H9 (cell line): ENCODE measurements around the gene SOCS1. TPM values are rescaled to one million over a fixed set of nuclear protein-coding genes. Genes with fewer than 3 reads are reported as not detected.

Experiments
- DNase-seq: peaks from one replicate; pipeline ENCODE4 v3.0.0-alpha.2; 2017
- H2AFZ ChIP-seq: one replicate; pipeline ENCODE4 v1.6.1; 2013; ENCODE audit warnings: mild to moderate bottlenecking, low read length, control low read depth, moderate library complexity
- H2AK5ac ChIP-seq: 2 replicates; pipeline ENCODE4 v1.6.1; 2013; ENCODE audit warnings: low read length, control low read depth, mixed read lengths; ENCODE audit not compliant: insufficient read length
- H2BK120ac ChIP-seq: one replicate; pipeline ENCODE4 v1.6.1; 2013; ENCODE audit warnings: low read depth, mild to moderate bottlenecking, low read length, control low read depth, inconsistent platforms; ENCODE audit not compliant: poor library complexity, severe bottlenecking
- H2BK12ac ChIP-seq: 2 replicates; pipeline ENCODE4 v1.6.1; 2013; ENCODE audit warnings: low read length, control low read depth, mixed read lengths, low read depth; ENCODE audit not compliant: insufficient read length
- H2BK15ac ChIP-seq: 2 replicates; pipeline ENCODE4 v1.6.1; 2013; ENCODE audit warnings: low read depth, low read length, control low read depth
- H2BK20ac ChIP-seq: one replicate; pipeline ENCODE4 v1.6.1; 2013; ENCODE audit warnings: low read depth, mild to moderate bottlenecking, low read length, control low read depth, inconsistent platforms; ENCODE audit not compliant: poor library complexity, severe bottlenecking
- H2BK5ac ChIP-seq: 2 replicates; pipeline ENCODE4 v1.6.1; 2013; ENCODE audit warnings: low read length, control low read depth, mixed read lengths; ENCODE audit not compliant: insufficient read length
- H3K14ac ChIP-seq: 2 replicates; pipeline ENCODE4 v1.6.1; 2013; ENCODE audit warnings: low read length, control low read depth; ENCODE audit not compliant: insufficient read depth
- H3K18ac ChIP-seq: 2 replicates; pipeline ENCODE4 v1.6.1; 2013; ENCODE audit warnings: low read depth, mild to moderate bottlenecking, mixed read lengths, low read length, control low read depth; ENCODE audit not compliant: insufficient read length
- H3K23ac ChIP-seq: 2 replicates; pipeline ENCODE4 v1.6.1; 2013; ENCODE audit warnings: low read length, control low read depth, mixed read lengths, low read depth; ENCODE audit not compliant: insufficient read length
- H3K23me2 ChIP-seq: 2 replicates; pipeline ENCODE4 v1.6.1; 2013; ENCODE audit warnings: low read depth, mild to moderate bottlenecking, mixed read lengths, low read length, control low read depth; ENCODE audit not compliant: insufficient read length, poor library complexity, severe bottlenecking
- H3K27ac ChIP-seq: 2 replicates; pipeline ENCODE4 v1.5.1; 2013; ENCODE audit warnings: low read length, control low read depth, mixed read lengths, low read depth; ENCODE audit not compliant: insufficient read length
- H3K27me3 ChIP-seq: 2 replicates; pipeline ENCODE4 v1.6.1; 2013; ENCODE audit warnings: low read length, control low read depth, inconsistent platforms; ENCODE audit not compliant: insufficient read depth
- H3K4ac ChIP-seq: 2 replicates; pipeline ENCODE4 v1.6.1; 2013; ENCODE audit warnings: low read depth, mild to moderate bottlenecking, control low read depth, inconsistent platforms, low read length, moderate library complexity
- H3K4me1 ChIP-seq: 2 replicates; pipeline ENCODE4 v1.6.1; 2013; ENCODE audit warnings: low read length, control low read depth, inconsistent platforms; ENCODE audit not compliant: insufficient read depth
- H3K4me2 ChIP-seq: 2 replicates; pipeline ENCODE4 v1.6.1; 2013; ENCODE audit warnings: low read length, control low read depth, mixed read lengths; ENCODE audit not compliant: insufficient read length, insufficient read depth
- H3K56ac ChIP-seq: 2 replicates; pipeline ENCODE4 v1.6.1; 2013; ENCODE audit warnings: low read depth, mild to moderate bottlenecking, mixed read lengths, low read length, control low read depth; ENCODE audit not compliant: insufficient read length
- H3K79me1 ChIP-seq: 2 replicates; pipeline ENCODE4 v1.6.1; 2013; ENCODE audit warnings: low read depth, mild to moderate bottlenecking, moderate library complexity, low read length, control low read depth, inconsistent platforms; ENCODE audit not compliant: insufficient read depth, poor library complexity, severe bottlenecking
- H3K79me2 ChIP-seq: 2 replicates; pipeline ENCODE4 v1.6.1; 2013; ENCODE audit warnings: low read length, control low read depth, inconsistent platforms; ENCODE audit not compliant: insufficient read depth
- H3K9ac ChIP-seq: 2 replicates; pipeline ENCODE4 v1.6.1; 2013; ENCODE audit warnings: low read length, control low read depth, mixed read lengths; ENCODE audit not compliant: insufficient read length; ENCODE audit errors: extremely low read depth
- H3K9me3 ChIP-seq: one replicate; pipeline ENCODE4 v1.6.1; 2013; ENCODE audit warnings: low read depth, low read length, inconsistent platforms; ENCODE audit not compliant: control insufficient read depth
- H3T11ph ChIP-seq: one replicate; pipeline ENCODE4 v1.6.1; 2013; ENCODE audit warnings: mild to moderate bottlenecking, low read length, control low read depth, inconsistent platforms
- H4K20me1 ChIP-seq: one replicate; pipeline ENCODE4 v1.6.1; 2013; ENCODE audit not compliant: control insufficient read depth, insufficient read length, insufficient read depth
- H4K5ac ChIP-seq: 2 replicates; pipeline ENCODE4 v1.6.1; 2013; ENCODE audit warnings: low read depth, mild to moderate bottlenecking, mixed read lengths, low read length, control low read depth; ENCODE audit not compliant: insufficient read length
- H4K8ac ChIP-seq: replicated peaks from 2 replicates; pipeline ENCODE4 v1.6.1; 2013; ENCODE audit warnings: low read length, control low read depth, mixed read lengths, low read depth; ENCODE audit not compliant: insufficient read length
- H4K91ac ChIP-seq: 2 replicates; pipeline ENCODE4 v1.6.1; 2013; ENCODE audit warnings: low read depth, mild to moderate bottlenecking, moderate library complexity, mixed read lengths, low read length, control low read depth; ENCODE audit not compliant: insufficient read length
- H3K27ac Mint-ChIP-seq, 3 experiments: 2 replicates in 2 of 3; 3 replicates in 1 of 3; pipeline ENCODE4 v1.8.0; 2020 to 2021; ENCODE audit warnings: mixed read lengths in 3 of 3, mild to moderate bottlenecking in 1 of 3, moderate library complexity in 1 of 3
- H3K27me3 Mint-ChIP-seq: 2 replicates; pipeline ENCODE4 v1.8.0; 2021; ENCODE audit warnings: low read depth, mild to moderate bottlenecking, moderate library complexity, mixed read lengths
- H3K36me3 Mint-ChIP-seq, 3 experiments: 2 replicates in 2 of 3; 3 replicates in 1 of 3; pipeline ENCODE4 v1.8.0; 2020 to 2021; ENCODE audit warnings: low read depth in 3 of 3, mixed read lengths in 3 of 3; ENCODE audit not compliant: insufficient read depth in 1 of 3
- H3K4me1 Mint-ChIP-seq, 2 experiments: 2 replicates each; pipeline ENCODE4 v1.8.0; 2020; ENCODE audit warnings: mixed read lengths in 2 of 2
- H3K4me3 Mint-ChIP-seq, 2 experiments: 2 replicates in 1 of 2; 3 replicates in 1 of 2; pipeline ENCODE4 v1.8.0; 2020 to 2021; ENCODE audit warnings: mild to moderate bottlenecking in 2 of 2, mixed read lengths in 2 of 2, moderate library complexity in 1 of 2
- H3K9me3 Mint-ChIP-seq, 2 experiments: 2 replicates in 1 of 2; 3 replicates in 1 of 2; pipeline ENCODE4 v1.8.0; 2020; ENCODE audit warnings: mild to moderate bottlenecking in 2 of 2, mixed read lengths in 2 of 2, moderate library complexity in 1 of 2
- WGBS: extraction: QIAGEN DNeasy Blood & Tissue Kit; methylation state at CpG from one replicate; pipeline ENCODE4 v1.1.7; 2013; ENCODE audit warnings: missing lambda C conversion rate, low lambda C conversion rate, mixed read lengths; ENCODE audit not compliant: insufficient read length; ENCODE audit errors: extremely low coverage; 5-methylcytosine and 5-hydroxymethylcytosine counted together
- total RNA-seq: library from RNA; stranded (reverse); gene quantifications from 2 replicates; pipeline ENCODE4 v1.2.1, GENCODE V29; 2021
- TF ChIP-seq, protein P1 (sequence below): fragments of 200-600 bp; sonication (generic); conservative IDR thresholded peaks from 3 replicates; pipeline ENCODE4 v1.8.0; 2021; ENCODE audit warnings: antibody characterized with exemption, mild to moderate bottlenecking

The SOCS1 gene
- total RNA-seq, 1 experiment from 2014 or later: 11.0 TPM

DNA sequence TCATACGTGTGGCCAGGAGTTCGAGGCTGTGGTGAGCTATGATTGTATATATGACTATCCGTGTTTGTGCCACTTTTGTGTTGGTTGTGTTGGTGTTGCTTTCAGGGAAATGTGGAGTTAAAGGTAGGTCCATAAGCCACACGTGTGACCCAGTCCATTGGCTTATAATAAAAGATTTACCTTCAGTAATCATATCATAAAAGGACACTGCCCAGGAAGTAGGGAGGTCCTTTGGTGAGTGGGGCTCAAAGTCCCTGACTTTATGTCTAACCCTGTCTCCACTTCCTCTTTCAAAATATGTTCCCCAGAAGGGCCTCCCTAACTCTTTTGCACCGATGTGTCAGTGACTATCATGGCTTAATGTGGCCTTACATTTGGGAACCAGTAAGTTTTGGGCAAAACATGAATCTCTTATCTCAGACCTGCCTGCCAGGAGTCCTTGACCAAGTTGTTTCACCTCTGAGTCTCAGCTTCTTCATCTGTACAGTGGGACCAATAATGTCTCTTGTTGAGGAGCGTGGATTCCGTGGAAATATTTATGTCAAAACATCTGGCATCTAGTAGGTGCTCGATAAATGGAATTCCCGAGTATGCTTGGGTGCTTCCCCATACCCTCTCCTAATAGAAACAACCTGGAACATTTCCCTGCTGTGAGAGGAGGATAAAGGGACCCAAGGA, 8.3 kb upstream of the SOCS1 start:
- Mint-ChIP-seq H3K4me3 (no peak overlapping the region), H3K36me3 (no peaks in the 10 kb centered on the region), H3K27ac (no peak overlapping the region), H3K9me3 (no peaks in the 10 kb centered on the region), H3K27me3 (peaks cover 2% of the 10 kb centered on the region), H3K4me1 (peaks cover 7 to 10% of the 10 kb centered on the region in 2 experiments)
- H4K8ac ChIP-seq: no peak overlapping the region
- H2BK5ac ChIP-seq: no peak overlapping the region
- H4K20me1 ChIP-seq: no peaks in the 10 kb centered on the region
- H3K27ac ChIP-seq: no peak overlapping the region
- no peak overlapping the region for H3K56ac ChIP-seq
- no peak overlapping the region for H2AK5ac ChIP-seq
- no peak overlapping the region for H2BK20ac ChIP-seq
- no peak overlapping the region for H3K18ac ChIP-seq
- H3K79me2 ChIP-seq: no peaks in the 10 kb centered on the region
- H3K14ac ChIP-seq: no peak overlapping the region
- H2BK15ac ChIP-seq: no peak overlapping the region
- H3K4ac ChIP-seq: no peak overlapping the region
- no CpG with 5 or more reads among the region's 9 CpGs for WGBS
- no peaks in the 10 kb centered on the region for H3K79me1 ChIP-seq
- peaks cover 5% of the 10 kb centered on the region; the same call in 1 of the 2 replicates for H3K4me1 ChIP-seq
- DNase-seq: no peak
- no peaks in the 10 kb centered on the region for H3K9me3 ChIP-seq
- H4K91ac ChIP-seq: no peak overlapping the region
- H4K5ac ChIP-seq: no peak overlapping the region
- no peak overlapping the region for H2AFZ ChIP-seq
- no peak overlapping the region for H2BK120ac ChIP-seq
- H3K23me2 ChIP-seq: no peaks in the 10 kb centered on the region
- no peak overlapping the region for H3K23ac ChIP-seq
- no peak overlapping the region for H3K9ac ChIP-seq
- H3K27me3 ChIP-seq: no peaks in the 10 kb centered on the region
- H3T11ph ChIP-seq: no peak overlapping the region
- TF ChIP-seq, protein P1, sequence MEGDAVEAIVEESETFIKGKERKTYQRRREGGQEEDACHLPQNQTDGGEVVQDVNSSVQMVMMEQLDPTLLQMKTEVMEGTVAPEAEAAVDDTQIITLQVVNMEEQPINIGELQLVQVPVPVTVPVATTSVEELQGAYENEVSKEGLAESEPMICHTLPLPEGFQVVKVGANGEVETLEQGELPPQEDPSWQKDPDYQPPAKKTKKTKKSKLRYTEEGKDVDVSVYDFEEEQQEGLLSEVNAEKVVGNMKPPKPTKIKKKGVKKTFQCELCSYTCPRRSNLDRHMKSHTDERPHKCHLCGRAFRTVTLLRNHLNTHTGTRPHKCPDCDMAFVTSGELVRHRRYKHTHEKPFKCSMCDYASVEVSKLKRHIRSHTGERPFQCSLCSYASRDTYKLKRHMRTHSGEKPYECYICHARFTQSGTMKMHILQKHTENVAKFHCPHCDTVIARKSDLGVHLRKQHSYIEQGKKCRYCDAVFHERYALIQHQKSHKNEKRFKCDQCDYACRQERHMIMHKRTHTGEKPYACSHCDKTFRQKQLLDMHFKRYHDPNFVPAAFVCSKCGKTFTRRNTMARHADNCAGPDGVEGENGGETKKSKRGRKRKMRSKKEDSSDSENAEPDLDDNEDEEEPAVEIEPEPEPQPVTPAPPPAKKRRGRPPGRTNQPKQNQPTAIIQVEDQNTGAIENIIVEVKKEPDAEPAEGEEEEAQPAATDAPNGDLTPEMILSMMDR: no peak
- no peak overlapping the region for H2BK12ac ChIP-seq
- H3K4me2 ChIP-seq: no peak overlapping the region
